ENCODE data around the gene DIAPH2.

The DIAPH2 gene

GRCh38 chrX:97065066-97065465 is 380.4 kb downstream of the DIAPH2 start:
- no peak for DNase-seq

DNA sequence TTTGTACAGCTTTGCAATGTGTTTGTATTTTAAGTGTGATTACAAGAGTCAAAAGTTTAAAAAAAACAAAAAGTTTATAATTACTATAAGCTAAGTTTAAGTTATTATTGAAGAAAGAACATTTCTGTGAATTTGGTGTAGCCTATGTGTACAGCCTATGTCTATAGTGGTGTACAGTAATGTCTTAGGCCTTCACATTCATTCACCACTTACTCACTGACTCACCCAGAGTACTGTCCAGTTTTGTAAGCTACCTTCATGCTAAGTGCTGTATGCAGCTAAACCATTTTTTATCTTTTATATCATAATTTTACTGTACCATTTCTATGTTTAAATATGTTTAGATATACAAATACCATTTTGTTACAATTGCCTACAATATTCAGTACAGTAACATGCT is 381.3 kb downstream of the DIAPH2 start:
- no peak for DNase-seq

GRCh38 chrX:97066381-97066780 is 381.7 kb downstream of the DIAPH2 start:
- no peak for DNase-seq

GRCh38 chrX:97070346-97070745 is 385.7 kb downstream of the DIAPH2 start:
- no peak for DNase-seq

GRCh38 chrX:97074400-97074799 is 389.8 kb downstream of the DIAPH2 start:
- DNase-seq = no peak

GRCh38 chrX:97089116-97089515 is 404.5 kb downstream of the DIAPH2 start:
- no peak for DNase-seq

- DNase-seq = no peak
Measured at GRCh38 chrX:97096385-97096784, 411.7 kb downstream of the DIAPH2 start.

GRCh38 chrX:97102938-97103337 is 418.3 kb downstream of the DIAPH2 start:
- DNase-seq = no peak

GRCh38 chrX:97109730-97110129 is 425.1 kb downstream of the DIAPH2 start:
- DNase-seq = no peak

- no peak for DNase-seq
Measured at GRCh38 chrX:97117572-97117971, 432.9 kb downstream of the DIAPH2 start.

- no peak for DNase-seq
Measured at GRCh38 chrX:97119474-97120109, 434.9 kb downstream of the DIAPH2 start.

GRCh38 chrX:97123001-97123400 is 438.4 kb downstream of the DIAPH2 start:
- DNase-seq = no peak

DNA sequence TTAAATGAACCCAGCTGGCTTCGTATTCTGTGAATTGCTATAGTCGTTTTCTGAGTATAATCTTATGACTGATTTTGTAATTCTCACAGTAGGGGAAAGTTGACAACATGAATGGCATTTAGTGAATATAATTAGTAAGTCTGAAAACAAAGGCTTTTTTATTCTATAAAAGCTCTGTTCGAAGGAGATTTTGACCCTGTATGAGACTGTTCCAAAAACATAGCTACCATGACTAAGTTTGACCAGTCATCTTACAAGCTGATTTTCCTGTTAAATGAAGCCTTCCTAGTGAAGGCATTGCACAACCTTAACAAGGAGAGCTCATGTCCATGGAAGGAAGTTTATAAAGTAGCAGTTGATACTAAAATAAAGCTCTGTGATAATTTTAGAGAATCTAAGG is 441.4 kb downstream of the DIAPH2 start:
- DNase-seq = no peak

GRCh38 chrX:97132664-97133415 is 448.2 kb downstream of the DIAPH2 start:
- no peak for DNase-seq

GRCh38 chrX:97145934-97146333 is 461.3 kb downstream of the DIAPH2 start:
- no peak for DNase-seq

DNA sequence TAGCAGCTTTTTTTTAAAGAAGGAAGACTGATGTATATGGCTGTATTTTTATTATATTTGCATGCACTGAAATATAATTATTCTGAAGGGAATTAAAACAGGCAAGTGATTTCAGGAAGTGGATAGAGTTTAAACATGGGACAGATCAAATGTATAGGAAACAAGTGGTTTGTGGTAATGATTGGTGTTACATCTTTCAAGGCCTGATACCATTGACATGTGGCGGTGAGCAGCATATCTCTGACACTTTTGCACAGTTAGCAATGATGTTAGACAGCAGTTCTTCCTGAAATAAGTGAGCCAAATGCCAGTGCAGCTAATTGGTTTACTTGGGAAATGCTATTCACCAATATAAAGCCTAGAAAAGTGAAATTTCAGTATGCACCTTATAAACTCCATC is 471.2 kb downstream of the DIAPH2 start:
- DNase-seq = no peak

DNA sequence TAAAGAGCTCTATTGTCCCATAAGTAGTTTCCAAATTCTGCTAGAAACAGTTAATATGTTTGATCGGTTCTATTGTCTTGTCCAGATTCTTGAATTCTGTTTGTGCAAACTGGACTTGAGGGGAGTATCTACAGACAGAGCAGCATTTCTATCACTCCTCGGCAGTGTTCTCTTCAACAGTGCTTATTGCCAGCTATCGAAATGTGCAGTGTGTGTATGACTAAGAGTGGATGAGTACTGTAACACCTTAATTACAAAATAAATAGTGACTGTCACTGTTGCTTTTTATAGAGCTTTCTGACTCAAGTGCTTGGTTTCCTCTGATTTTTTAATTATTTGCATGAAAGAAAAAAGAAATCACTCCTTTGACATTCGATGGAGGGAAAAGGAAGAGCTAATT is 473.6 kb downstream of the DIAPH2 start:
- no peak for DNase-seq

DNA sequence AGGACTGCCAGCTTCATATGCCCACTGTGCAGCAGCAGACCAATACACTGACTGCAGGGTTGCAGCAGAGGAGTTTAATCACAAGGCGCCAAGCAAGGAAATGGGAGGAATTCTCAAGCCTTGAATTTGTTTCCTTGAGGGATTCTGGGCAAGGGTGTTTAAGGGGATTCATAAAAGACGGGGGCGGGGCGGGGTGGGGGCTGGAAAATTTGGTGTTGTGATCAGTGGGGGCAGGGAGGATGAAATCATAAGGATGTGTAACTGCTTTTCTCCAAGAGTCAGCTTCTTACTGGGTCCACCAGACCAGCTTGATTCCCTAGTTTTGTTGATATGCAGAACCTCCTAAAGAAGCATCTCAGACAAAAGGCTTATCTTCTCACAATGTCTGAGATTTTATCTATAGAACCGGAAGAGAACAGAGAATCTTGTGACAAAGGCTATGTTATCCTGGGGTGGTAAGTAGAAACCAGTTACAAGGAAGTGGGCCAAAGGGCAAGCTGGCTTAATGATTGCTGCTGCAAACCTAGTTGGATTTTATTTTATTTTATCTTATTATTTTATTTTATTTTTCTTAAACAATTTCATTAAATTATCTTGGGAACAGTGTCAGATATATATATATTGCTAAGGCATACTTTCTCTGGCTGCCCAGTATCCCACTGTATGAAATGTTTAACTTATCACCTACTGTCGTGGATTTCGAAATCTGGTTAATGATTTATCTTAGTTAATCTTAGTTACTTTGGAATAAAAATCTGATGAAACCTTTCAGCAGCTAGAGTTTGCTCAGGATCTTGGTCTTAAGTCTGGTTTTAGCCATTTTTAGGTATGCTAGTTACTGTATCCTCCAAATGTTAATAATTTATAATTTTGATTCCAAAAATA is 475.5 kb downstream of the DIAPH2 start:
- no peak for DNase-seq

DNA sequence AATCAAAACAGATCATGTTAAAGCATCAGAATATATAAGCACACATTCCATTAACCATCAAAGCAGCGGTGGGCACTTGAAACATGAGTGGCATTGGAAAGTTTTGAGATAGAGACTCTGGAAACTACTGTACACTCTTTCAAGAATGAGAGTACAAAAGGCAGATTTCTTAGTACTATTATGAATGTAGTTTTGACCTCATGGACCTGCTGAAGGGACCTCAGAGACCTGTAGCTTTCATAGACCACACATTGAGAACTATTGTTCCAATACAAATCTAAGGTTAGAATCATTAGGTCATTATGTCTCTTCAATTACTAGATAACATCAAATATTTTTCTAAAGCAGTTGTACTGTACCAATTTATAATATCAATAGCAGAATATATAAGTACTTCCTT is 482.7 kb downstream of the DIAPH2 start:
- no peak for DNase-seq

DNA sequence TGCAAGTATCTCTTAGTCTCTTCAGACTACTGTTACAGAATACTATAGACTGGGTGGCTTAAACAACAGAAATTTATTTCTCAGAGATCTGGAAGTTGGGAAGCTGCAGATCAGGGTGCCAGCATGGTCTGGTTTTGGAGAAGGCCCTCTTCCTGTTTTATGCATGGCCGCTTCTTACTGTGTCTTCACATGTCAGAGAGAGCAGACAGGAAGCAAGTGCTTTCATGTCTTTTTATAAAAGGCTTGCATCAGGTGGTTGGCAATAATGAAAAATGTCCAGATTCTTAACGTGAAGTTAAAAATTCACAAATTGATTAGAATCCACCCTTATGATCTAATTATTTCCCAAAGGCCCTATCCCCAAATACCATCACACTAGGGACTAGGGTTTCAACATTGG is 484.0 kb downstream of the DIAPH2 start:
- DNase-seq = no peak

GRCh38 chrX:97175147-97175546 is 490.5 kb downstream of the DIAPH2 start:
- DNase-seq = no peak

DNA sequence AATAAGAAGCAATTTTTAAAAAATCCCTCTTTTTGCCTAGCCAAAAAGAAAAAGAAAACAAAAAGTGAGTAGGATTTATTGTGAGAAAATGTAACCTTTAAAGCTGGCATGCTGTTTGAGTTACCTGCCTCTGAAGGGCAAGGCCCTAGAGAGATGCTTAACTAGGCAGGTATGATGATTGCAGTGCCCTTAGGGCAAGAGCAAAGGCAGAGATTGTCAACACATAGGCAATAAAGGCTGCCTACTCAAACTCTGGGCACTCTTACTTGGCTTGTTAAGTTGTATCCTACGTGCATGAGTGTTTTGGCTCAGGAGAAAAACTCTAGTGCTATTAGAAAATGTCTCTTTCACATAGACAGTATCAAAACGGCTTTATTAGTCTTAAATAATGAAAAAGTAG is 505.0 kb downstream of the DIAPH2 start:
- DNase-seq = no peak

DNA sequence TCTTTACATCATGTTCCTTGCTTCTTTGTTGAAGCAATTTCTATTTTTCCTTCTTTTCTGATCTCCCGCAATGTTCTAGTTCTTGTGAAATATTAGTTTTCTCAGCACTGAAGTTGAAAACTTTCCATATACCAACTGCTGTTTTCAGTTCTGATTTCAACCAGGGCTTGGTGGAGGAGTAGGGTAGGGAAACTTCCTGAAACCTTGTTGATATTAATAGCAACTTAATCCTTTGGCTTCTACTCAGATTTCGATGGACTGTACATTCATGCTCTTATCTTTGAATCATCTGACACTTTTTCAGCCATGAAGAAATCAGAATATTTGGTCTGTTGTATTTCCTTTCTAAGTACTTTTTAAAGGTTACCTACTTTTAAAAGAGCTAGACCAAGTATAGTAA is 514.9 kb downstream of the DIAPH2 start:
- DNase-seq = no peak

GRCh38 chrX:97200454-97200853 is 515.8 kb downstream of the DIAPH2 start:
- no peak for DNase-seq
